OCI-LY1 (cell line): ENCODE results near the gene MINDY4.

Experiments used
- H2AFZ ChIP-seq: fragments of 200-600 bp; sonication (generic), shearing (Covaris generic); 2 replicates; pipeline ENCODE4 v1.6.0; 2014; ENCODE audit warnings: antibody characterized with exemption, mild to moderate bottlenecking, low read length
- H3F3A ChIP-seq: fragments of 200-600 bp; sonication (generic), shearing (Covaris generic); 2 replicates; pipeline ENCODE4 v1.6.0; 2014; ENCODE audit warnings: mild to moderate bottlenecking, antibody characterized with exemption, low read length, moderate library complexity; ENCODE audit not compliant: insufficient read depth
- H3K27ac ChIP-seq: fragments of 200-600 bp; sonication (generic); 2 replicates; pipeline ENCODE4 v1.5.1; 2014; ENCODE audit warnings: low read length, mixed run types, mild to moderate bottlenecking, low read depth; ENCODE audit not compliant: poor library complexity, severe bottlenecking
- H3K27me3 ChIP-seq: fragments of 200-600 bp; sonication (generic); 2 replicates; pipeline ENCODE4 v1.6.0; 2014; ENCODE audit warnings: antibody characterized with exemption, mild to moderate bottlenecking, low read length, moderate library complexity; ENCODE audit not compliant: insufficient read depth
- H3K36me3 ChIP-seq: fragments of 200-600 bp; sonication (generic); 2 replicates; pipeline ENCODE4 v1.6.1; 2014; ENCODE audit warnings: mild to moderate bottlenecking, antibody characterized with exemption, low read length, moderate library complexity, mixed read lengths; ENCODE audit not compliant: insufficient read depth
- H3K4me1 ChIP-seq: fragments of 200-600 bp; sonication (generic); 2 replicates; pipeline ENCODE4 v1.5.1; 2014; ENCODE audit warnings: mild to moderate bottlenecking, low read length, moderate library complexity; ENCODE audit not compliant: insufficient read depth, severe bottlenecking
- H3K4me2 ChIP-seq: fragments of 200-600 bp; sonication (generic), shearing (Covaris generic); 2 replicates; pipeline ENCODE4 v1.6.1; 2014; ENCODE audit warnings: low read length
- H3K4me3 ChIP-seq: fragments of 200-600 bp; sonication (generic); 2 replicates; pipeline ENCODE4 v1.5.1; 2014; ENCODE audit warnings: low read length, low read depth, mild to moderate bottlenecking, mixed read lengths; ENCODE audit not compliant: poor library complexity, severe bottlenecking
- H3K79me2 ChIP-seq: fragments of 200-600 bp; shearing (Covaris generic); 2 replicates; pipeline ENCODE4 v1.6.1; 2016; ENCODE audit warnings: mixed run types, low read length, mixed read lengths; ENCODE audit not compliant: insufficient read depth
- H3K9ac ChIP-seq: fragments of 200-600 bp; sonication (generic), shearing (Covaris generic); 2 replicates; pipeline ENCODE4 v1.6.1; 2014; ENCODE audit warnings: mild to moderate bottlenecking, low read length, mixed read lengths
- H3K9me2 ChIP-seq: fragments of 200-600 bp; sonication (generic), shearing (Covaris generic); 2 replicates; pipeline ENCODE4 v1.6.1; 2014; ENCODE audit warnings: low read depth, mild to moderate bottlenecking, low read length, mixed read lengths
- H3K9me3 ChIP-seq: fragments of 200-600 bp; shearing (Covaris generic); 2 replicates; pipeline ENCODE4 v1.6.1; 2014; ENCODE audit warnings: low read length, mixed read lengths
- H4K20me1 ChIP-seq: fragments of 200-600 bp; sonication (generic), shearing (Covaris generic); 2 replicates; pipeline ENCODE4 v1.6.0; 2016; ENCODE audit warnings: mild to moderate bottlenecking, low read length; ENCODE audit not compliant: insufficient read depth
- CTCF ChIP-seq: fragments of 200-600 bp; sonication (generic), shearing (Covaris generic); IDR thresholded peaks from 2 replicates; pipeline ENCODE4 v1.5.1; 2017; ENCODE audit warnings: mild to moderate bottlenecking, antibody characterized with exemption, low read length, moderate library complexity, mixed read lengths
- EZH2 ChIP-seq: fragments of 200-600 bp; sonication (generic), shearing (Covaris generic); IDR thresholded peaks from 2 replicates; pipeline ENCODE4 v1.8.0; 2017; ENCODE audit warnings: borderline replicate concordance, mixed run types, mild to moderate bottlenecking, antibody characterized with exemption, low read length, moderate library complexity, mixed read lengths

Gene MINDY4

GRCh38 chr7:30733216-30733615 is 38.0 kb upstream of the MINDY4 start:
- no peak overlapping the region for H3K9ac ChIP-seq
- no peaks in the 10 kb centered on the region for H3K9me2 ChIP-seq
- no peak overlapping the region for H2AFZ ChIP-seq
- H3K9me3 ChIP-seq: no peaks in the 10 kb centered on the region
- H3F3A ChIP-seq: no peaks in the 10 kb centered on the region
- peaks cover 22% of the 10 kb centered on the region; the same call in 1 of the 2 replicates for H3K27me3 ChIP-seq
- no peaks in the 10 kb centered on the region for H3K79me2 ChIP-seq
- H3K4me2 ChIP-seq: no peak overlapping the region
- no peaks in the 10 kb centered on the region for H3K4me1 ChIP-seq
- H4K20me1 ChIP-seq: no peaks in the 10 kb centered on the region
- H3K36me3 ChIP-seq: no peaks in the 10 kb centered on the region
- H3K4me3 ChIP-seq: no peak overlapping the region
- H3K27ac ChIP-seq: no peak overlapping the region
- TF ChIP-seq CTCF: no peak
- TF ChIP-seq EZH2: no peak

GRCh38 chr7:30733691-30734090 is 37.5 kb upstream of the MINDY4 start:
- Histone ChIP-seq H3K4me2 (no peak overlapping the region), H3K36me3 (no peaks in the 10 kb centered on the region), H2AFZ (no peak overlapping the region), H3K9me2 (no peaks in the 10 kb centered on the region), H3K4me3 (no peak overlapping the region), H3K27me3 (peaks cover 22% of the 10 kb centered on the region; the same call in 1 of the 2 replicates), H3F3A (no peaks in the 10 kb centered on the region), H3K4me1 (no peaks in the 10 kb centered on the region), H3K79me2 (no peaks in the 10 kb centered on the region), H3K9ac (no peak overlapping the region), H3K27ac (no peak overlapping the region), H4K20me1 (no peaks in the 10 kb centered on the region), H3K9me3 (no peaks in the 10 kb centered on the region)
- TF ChIP-seq EZH2 (no peak), CTCF (no peak)

- H3K9ac ChIP-seq: no peak overlapping the region
- H2AFZ ChIP-seq: no peak overlapping the region
- no peak overlapping the region for H3K4me3 ChIP-seq
- no peak overlapping the region for H3K4me2 ChIP-seq
- no peaks in the 10 kb centered on the region for H3K79me2 ChIP-seq
- H3K27ac ChIP-seq: no peak overlapping the region
- H3K27me3 ChIP-seq: peaks cover 22% of the 10 kb centered on the region; the same call in 1 of the 2 replicates
- no peaks in the 10 kb centered on the region for H3K4me1 ChIP-seq
- no peaks in the 10 kb centered on the region for H4K20me1 ChIP-seq
- H3K36me3 ChIP-seq: no peaks in the 10 kb centered on the region
- no peaks in the 10 kb centered on the region for H3K9me3 ChIP-seq
- TF ChIP-seq EZH2: no peak
- TF ChIP-seq CTCF: no peak
- H3K9me2 ChIP-seq: no peaks in the 10 kb centered on the region
- H3F3A ChIP-seq: no peaks in the 10 kb centered on the region
These were observed 36.7 kb upstream of the MINDY4 start for GRCh38 chr7:30734497-30734896.
